ENCODE measurements around the gene CDH13.

CDH13 gene

DNA sequence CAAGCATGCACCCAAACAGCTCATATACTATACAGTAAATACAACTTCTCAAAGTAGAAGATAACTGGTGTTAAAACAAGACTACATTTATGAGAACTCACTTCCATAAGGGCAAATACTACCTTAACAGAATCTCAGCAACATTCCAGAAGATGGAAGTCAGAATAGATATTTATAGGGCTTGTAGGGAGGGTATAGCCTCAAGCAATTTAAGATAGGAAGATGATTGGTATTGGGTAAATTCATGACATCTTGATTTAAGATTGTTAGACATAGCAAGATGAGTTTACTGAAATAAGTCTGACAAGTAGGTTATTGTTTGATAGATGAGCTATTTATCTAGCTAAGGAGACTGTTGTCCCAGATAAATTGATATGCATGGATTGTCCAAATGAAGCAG lies 250.2 kb downstream of the CDH13 start:
- no peak overlapping the region for H3K4me3 ChIP-seq (ENCODE audit: low read depth, low read length)

GRCh38 chr16:82878466-82878865 lies 251.7 kb downstream of the CDH13 start:
- no peak overlapping the region for H3K4me3 ChIP-seq (ENCODE audit: low read depth, low read length)

DNA sequence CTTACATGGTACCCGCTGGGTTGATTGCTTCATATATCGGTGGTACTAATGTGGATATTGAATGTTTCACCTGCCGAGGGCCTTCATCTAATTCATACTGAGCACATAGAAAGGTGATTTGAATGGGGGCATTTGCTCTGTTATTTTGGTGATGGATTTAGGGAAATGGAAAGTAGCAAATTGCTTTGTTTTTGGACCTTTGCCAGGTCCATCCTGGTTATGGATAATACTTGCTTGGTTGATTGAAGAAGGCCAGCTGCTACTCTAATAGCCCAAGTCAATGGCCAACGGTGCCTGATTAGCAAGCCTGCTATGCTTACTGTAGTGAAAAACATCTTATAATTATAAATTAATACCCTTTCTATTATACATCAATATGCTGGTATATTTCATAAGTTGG lies 253.6 kb downstream of the CDH13 start:
- no peak overlapping the region for H3K4me3 ChIP-seq (ENCODE audit: low read depth, low read length)

DNA sequence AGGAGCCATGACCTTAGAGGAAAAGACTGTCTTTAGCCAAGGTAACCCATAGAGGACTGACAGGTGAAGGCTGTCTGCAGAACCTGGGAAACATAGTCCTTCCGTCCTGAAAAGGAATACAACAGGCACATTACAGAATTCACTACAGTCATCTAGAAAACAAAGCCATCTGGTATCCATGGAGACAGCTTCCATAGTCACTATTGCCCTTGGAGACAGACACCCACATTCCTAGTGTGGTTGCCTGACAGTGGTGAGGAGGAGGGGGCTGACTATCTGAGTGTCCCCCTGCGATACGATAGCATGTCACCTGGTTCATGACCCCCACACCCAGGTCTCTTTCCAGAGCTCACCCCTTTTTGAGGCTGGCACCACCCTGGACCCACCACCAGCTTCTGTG lies 254.7 kb downstream of the CDH13 start:
- no peak overlapping the region for H3K4me3 ChIP-seq (ENCODE audit: low read depth, low read length)

DNA sequence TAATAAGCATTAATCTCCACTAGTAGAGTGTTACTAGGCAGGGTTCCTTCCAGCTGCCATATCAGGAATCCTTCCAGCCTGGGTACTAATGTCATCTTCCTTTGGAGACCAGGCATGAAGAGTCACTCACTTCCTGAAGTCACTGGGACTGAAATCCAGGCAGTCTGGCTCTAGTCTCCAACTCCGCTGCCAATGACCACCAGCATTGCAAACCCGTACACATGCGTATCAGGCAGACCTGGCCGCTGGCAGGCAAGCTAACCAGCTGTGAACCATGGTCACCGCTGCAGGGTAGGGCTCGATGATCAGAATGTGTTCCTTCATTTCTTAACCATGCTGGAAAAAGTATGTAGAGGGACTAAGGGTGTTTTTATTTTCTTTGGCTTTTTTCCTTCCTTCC lies 255.5 kb downstream of the CDH13 start:
- no peak overlapping the region for H3K4me3 ChIP-seq (ENCODE audit: low read depth, low read length)

DNA sequence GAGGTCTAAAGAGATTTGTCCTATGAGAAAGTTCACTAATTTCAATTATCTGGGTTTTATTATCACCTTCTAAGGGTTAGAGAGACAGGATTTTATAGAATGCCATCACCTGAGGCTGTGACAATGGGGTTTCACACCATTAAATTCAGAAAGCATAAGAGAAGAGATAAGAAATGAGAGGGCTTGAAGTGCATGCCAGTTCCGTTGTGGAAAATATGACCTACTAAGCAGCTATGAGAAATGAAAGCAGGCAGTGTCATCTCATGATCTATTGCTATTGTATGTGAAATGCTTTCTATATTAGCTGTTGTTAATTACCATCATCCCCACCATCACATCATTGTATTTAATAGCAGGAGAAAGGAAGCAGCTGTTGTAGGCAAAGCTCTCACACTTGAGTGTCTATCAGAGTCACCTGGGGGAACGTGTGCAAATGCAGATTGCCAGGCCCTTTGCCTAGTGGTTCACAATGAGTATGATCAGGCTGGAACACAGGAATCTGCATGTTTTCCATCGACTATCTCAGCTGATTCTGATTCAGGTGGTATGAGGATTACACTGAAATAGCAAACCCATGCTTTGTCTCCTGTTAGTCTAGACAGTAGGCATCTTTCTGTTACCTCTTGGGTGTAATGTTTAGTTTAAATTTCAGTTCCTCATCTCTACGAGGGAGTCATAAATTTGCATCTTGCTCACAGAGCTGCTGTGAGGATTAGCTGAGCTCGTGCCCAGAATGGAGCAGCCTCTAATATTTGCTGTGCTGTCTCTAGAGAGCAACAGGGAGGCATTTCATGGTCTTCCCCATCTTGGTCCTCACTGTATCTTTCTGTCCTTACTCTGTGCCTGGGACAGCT lies 256.4 kb downstream of the CDH13 start:
- H3K4me3 ChIP-seq (ENCODE audit: low read depth, low read length) = no peak overlapping the region

- H3K4me3 ChIP-seq (ENCODE audit: low read depth, low read length) = no peak overlapping the region
Observed at GRCh38 chr16:82884320-82884898, 257.6 kb downstream of the CDH13 start.

DNA sequence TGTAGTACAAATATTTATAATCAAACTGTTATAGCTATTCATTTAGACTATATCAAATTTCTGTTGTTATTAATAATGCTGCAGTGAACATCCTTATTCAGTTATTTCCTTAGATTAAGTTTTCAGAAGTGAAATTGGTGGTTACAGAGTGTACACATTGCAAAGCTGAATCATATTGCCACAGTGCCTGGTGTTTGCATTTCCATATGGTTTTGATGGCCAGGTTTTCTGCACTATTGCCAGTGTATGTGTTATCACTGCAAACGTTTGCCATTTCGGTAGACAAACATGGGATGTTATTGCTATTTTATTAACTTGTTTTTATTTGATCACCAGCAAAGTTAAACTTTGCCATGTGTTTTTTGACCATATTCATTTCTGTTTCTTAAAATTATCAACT lies 259.4 kb downstream of the CDH13 start:
- no peak overlapping the region for H3K4me3 ChIP-seq (ENCODE audit: low read depth, low read length)

DNA sequence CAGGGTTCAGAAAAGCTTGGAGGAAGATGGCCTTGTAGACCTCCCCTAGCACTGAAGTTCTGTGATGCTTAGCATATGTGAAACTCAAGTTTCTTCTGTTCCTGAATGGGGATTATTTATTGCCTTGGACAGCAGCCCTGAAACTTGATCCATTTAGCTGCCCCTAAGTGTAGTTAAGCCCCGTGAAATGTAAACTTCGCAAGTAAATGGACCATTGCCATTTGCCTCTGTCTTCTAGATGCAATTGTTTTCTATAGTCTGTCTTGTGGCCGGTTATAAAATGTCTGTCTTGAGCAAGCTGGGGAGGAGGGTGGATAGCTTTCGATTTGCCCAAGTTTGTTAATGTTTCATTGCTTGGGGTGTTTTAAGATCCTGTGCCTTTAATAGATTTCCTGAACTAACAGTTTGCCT lies 261.8 kb downstream of the CDH13 start:
- H3K4me3 ChIP-seq (ENCODE audit: low read depth, low read length) = no peak overlapping the region

DNA sequence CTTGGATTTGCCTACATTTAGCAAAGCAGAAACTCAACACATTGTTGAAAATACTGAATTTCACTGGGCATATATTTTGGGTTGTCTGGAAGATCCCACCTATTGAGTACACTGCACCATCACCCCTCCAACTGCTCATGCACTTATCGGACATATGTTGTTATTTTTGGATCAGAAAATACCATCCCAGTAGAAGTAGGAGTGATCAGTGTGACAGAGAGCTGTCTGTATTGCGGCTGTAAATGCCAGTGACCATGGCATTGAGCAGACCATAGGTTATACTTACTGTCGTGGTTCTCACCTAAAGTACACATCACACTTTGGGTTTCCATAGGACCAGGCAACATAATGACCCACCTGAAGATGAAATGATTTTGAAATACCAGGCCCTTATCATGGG lies 264.7 kb downstream of the CDH13 start:
- H3K4me3 ChIP-seq (ENCODE audit: low read depth, low read length) = no peak overlapping the region

DNA sequence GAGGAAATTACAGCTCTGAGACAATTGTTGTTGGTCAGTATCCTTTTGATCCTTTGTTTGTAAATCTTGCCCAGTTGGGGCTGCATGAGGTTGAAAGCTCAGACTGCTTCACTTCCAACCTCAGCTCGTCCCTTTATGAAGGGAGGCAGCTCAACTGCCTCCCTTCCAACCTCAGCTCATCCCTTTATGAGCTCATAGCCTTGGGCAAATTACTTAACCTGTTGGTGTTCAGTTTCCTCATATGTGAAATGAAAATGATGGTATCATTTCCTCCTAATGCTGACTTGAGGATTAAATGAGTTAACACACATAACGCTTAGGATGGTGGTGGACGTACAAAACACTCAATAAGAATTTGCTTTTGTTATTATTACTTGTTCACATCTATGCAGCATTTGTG lies 265.1 kb downstream of the CDH13 start:
- no peak overlapping the region for H3K4me3 ChIP-seq (ENCODE audit: low read depth, low read length)

GRCh38 chr16:82892324-82892723 lies 265.6 kb downstream of the CDH13 start:
- H3K4me3 ChIP-seq (ENCODE audit: low read depth, low read length) = no peak overlapping the region

- no peak overlapping the region for H3K4me3 ChIP-seq (ENCODE audit: low read depth, low read length)
Observed at GRCh38 chr16:82895843-82896242, 269.1 kb downstream of the CDH13 start.

DNA sequence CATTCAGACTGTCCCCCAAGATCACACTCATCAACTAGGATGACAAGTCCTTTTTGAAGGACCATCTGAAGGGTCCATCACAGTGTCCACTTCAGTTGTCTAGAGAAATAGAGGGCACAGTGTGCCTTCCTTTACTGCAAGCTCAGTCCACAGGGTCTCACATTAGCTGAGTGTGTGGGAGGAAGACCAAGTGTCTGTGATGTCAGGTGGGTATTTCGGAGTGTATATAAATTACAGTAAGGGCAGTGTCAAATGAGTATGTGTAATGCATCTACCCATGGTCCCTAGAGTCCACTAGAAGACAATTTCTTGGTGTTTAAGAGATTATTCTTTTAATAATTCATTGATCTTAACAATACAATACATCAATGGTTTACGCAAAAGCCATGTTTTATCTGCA lies 272.2 kb downstream of the CDH13 start:
- H3K4me3 ChIP-seq (ENCODE audit: low read depth, low read length) = no peak overlapping the region

- no peak overlapping the region for H3K4me3 ChIP-seq (ENCODE audit: low read depth, low read length)
Observed at GRCh38 chr16:82899731-82900450, 273.1 kb downstream of the CDH13 start.

GRCh38 chr16:82900559-82900958 lies 273.8 kb downstream of the CDH13 start:
- no peak overlapping the region for H3K4me3 ChIP-seq (ENCODE audit: low read depth, low read length)

- H3K4me3 ChIP-seq (ENCODE audit: low read depth, low read length) = no peak overlapping the region
Observed at GRCh38 chr16:82911925-82912324, 285.2 kb downstream of the CDH13 start.

DNA sequence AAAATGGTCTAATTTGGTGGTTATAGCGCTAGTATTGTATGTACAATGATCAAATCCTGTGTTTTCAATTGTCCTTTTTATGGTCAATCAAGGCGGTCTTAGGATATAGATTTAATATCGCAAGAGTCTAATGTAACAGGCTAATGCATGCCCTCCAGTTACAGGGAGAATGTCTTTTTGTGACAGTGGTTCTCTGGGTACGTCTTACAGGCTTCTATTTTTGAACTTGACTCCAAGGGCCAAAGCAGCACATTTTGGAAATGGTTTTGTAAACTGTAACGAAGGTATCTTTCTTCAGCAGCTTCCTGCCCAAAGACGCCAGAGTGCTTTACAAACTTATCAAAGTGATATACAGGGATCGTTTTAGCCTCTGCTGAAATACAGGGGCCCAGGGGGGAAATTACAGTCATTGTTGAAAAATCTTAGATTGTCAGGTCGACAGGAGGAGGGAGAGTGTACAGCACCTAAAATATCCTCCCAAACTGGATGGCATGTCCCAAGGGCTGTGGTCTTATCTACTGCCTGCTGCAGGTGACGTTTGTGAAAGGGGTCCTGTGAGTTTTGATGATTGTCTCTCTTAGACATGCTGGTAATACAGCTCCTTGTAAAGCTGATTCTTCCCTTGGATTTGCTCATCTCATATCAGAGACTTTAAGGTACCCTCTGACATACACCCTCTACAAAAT lies 288.5 kb downstream of the CDH13 start:
- no peak overlapping the region for H3K4me3 ChIP-seq (ENCODE audit: low read depth, low read length)

DNA sequence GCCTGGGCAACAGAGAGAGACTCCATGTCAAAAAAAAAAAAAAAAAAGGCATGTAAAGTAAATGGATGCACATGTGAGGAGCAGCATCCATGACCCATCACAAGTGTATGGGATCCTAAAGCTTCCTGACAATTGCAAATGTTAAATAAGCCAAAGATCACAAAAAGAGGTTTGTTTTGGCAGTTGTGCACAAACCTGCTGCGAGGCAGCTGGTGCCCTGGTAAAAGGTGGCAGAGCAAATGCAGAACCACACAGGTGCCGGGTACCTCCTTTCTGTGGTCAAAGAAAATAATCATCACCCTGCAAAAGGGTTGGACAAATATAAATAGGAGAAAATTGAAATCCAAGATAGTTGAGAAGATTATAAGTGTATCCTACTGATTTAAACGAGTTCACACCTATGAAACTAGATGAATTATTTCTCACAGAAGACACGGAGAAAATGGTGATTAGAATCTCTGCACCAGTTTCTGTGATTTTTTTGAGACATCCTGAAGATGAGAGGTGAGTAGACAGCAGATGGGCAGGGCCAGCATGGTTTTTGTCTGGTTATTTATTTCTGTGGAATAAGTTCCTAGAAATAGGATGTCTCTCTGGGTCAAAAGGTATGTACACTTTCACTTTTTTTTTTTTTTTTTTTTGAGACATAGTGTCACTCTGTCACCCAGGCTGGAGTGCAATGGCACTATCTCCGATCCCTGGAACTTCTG lies 291.3 kb downstream of the CDH13 start:
- H3K4me3 ChIP-seq (ENCODE audit: low read depth, low read length) = no peak overlapping the region

DNA sequence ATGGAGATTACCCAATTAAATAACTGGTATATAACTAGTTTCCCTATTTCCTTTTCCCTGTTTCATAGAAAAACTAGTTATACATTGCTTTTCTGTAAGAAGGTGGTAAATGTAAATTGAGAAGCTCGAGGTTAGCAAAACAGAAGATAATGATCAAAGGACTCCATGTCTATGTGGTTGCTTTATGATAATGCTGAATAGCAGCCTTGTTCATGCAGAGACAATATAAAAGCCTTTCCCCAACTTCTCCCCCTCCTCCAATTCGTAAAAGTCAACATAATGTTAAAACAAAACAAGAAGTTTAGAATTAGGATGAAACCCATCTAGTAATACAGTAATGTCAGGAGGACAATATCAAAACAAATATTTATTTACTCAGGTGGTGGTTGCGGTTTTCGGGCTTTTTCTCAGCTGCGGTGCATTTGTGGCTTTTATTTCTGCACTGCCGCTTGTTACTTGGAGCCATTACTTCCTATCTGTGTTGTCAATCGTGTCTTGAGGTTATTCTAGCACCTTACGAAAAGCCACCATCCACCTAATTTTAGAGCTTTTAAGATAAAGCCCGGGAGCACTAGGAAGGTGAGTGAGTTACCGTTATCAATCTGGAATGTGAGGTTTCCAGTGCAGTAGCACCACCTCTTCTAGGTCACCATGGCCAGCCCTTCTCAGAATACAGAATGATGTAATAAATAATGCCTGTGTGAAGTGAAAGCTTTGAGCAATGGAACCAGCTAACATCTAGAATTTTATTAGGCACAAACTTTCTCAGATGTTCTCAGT lies 297.5 kb downstream of the CDH13 start:
- no peak overlapping the region for H3K4me3 ChIP-seq (ENCODE audit: low read depth, low read length)
